ENCODE measurements around the gene PRKG1. TPM values are rescaled to one million over a fixed set of nuclear protein-coding genes. Genes with fewer than 3 reads are reported as not detected.

The PRKG1 gene
- total RNA-seq, 1 experiment from 2014 or later = 16.5 TPM

GRCh38 chr10:51082857-51083256 lies 8.6 kb downstream of the PRKG1 start:
- CTCF ChIA-PET = interaction anchor here (0.7 to 2.7 kb wide), 19 partner anchors 9 to 1231 kb away, joined by 3 to 23 read pairs (median 3); partner anchors contain the start of genes DKK1 and PRKG1

More at GRCh38 chr10:51082857-51083256, 8.6 kb downstream of the PRKG1 start:
- ATAC-seq (no peak), DNase-seq (ENCODE audit: low spot score) (no peak)
- no peaks in the 10 kb centered on the region for H3K36me3 Mint-ChIP-seq
- no peaks in the 10 kb centered on the region for H3K9me3 Mint-ChIP-seq
- peaks cover 58% of the 10 kb centered on the region for H3K4me1 Mint-ChIP-seq
- POLR2A ChIA-PET = interaction anchor here (2.3 kb wide), 1 partner anchor 9 kb away, joined by 25 read pairs; the partner anchor contains the start of gene PRKG1
- peak overlapping the region; percentile 95 for H3K27ac Mint-ChIP-seq
- H3K4me3 Mint-ChIP-seq = peak overlapping the region; percentile 47
- TF ChIP-seq CTCF (IDR thresholded peaks at IDR 0.05) (no peak), ZNF416 (CRISPR knock-in tag; IDR thresholded peaks at IDR 0.05) (no peak), ZNF396 (CRISPR knock-in tag; IDR thresholded peaks at IDR 0.05; ENCODE audit: borderline replicate concordance) (no peak), MLX (CRISPR knock-in tag; IDR thresholded peaks at IDR 0.05) (no peak), RELA (CRISPR knock-in tag; IDR thresholded peaks at IDR 0.05; ENCODE audit: borderline replicate concordance) (no peak), ZNF232 (CRISPR knock-in tag; IDR thresholded peaks at IDR 0.05) (no peak), JAZF1 (CRISPR knock-in tag; IDR thresholded peaks at IDR 0.05) (no peak), KAT7 (CRISPR knock-in tag; IDR thresholded peaks at IDR 0.05; ENCODE audit: borderline replicate concordance) (no peak), OVOL2 (CRISPR knock-in tag; IDR thresholded peaks at IDR 0.05; ENCODE audit: borderline replicate concordance) (no peak), MAX (CRISPR knock-in tag; IDR thresholded peaks at IDR 0.05) (no peak), AR (CRISPR knock-in tag; IDR thresholded peaks at IDR 0.05) (no peak), ETV6 (CRISPR knock-in tag; IDR thresholded peaks at IDR 0.05) (no peak), ZBTB43 (CRISPR knock-in tag; IDR thresholded peaks at IDR 0.05) (no peak)
- TF ChIP-seq, protein P1, sequence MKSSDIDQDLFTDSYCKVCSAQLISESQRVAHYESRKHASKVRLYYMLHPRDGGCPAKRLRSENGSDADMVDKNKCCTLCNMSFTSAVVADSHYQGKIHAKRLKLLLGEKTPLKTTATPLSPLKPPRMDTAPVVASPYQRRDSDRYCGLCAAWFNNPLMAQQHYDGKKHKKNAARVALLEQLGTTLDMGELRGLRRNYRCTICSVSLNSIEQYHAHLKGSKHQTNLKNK (CRISPR knock-in tag; IDR thresholded peaks at IDR 0.05) = no peak
- no peaks in the 10 kb centered on the region for H3K27me3 Mint-ChIP-seq (ENCODE audit: low read depth)

Measured in WTC11 (cell line).